Calu3 (cell line): ENCODE results near the gene BRICD5. TPM values are rescaled to one million over a fixed set of nuclear protein-coding genes. Genes with fewer than 3 reads are reported as not detected.

Experiments used
- BruUV-seq: library from RNA; stranded (reverse); fragments of 400-500 nt; replicated peaks from 2 replicates; lab custom pipeline; 2021; lab: Mats Ljungman, UMichigan
- CTCF ChIA-PET: fragments of 300-600 bp; sonication (Branson Sonifier 250); formaldehyde crosslinking; loops from one replicate; lab custom pipeline; 2022; ENCODE audit warnings: antibody characterized with exemption; lab: Charles Lee
- DNase-seq: peaks from one replicate; pipeline ENCODE4 v3.0.0; 2022
- H3K27ac Mint-ChIP-seq: one replicate; pipeline ENCODE4 v1.8.0; 2022; ENCODE audit warnings: mixed read lengths; ENCODE audit not compliant: unreplicated experiment
- H3K27me3 Mint-ChIP-seq: one replicate; pipeline ENCODE4 v1.8.0; 2022; ENCODE audit warnings: mixed read lengths; ENCODE audit not compliant: unreplicated experiment
- H3K36me3 Mint-ChIP-seq: one replicate; pipeline ENCODE4 v1.8.0; 2022; ENCODE audit warnings: mild to moderate bottlenecking, moderate library complexity, mixed read lengths; ENCODE audit not compliant: insufficient read depth, unreplicated experiment
- H3K4me1 Mint-ChIP-seq: one replicate; pipeline ENCODE4 v1.8.0; 2022; ENCODE audit warnings: mild to moderate bottlenecking, low read depth, mixed read lengths; ENCODE audit not compliant: unreplicated experiment
- H3K4me3 Mint-ChIP-seq: one replicate; pipeline ENCODE4 v1.8.0; 2022; ENCODE audit warnings: mild to moderate bottlenecking, low read depth, moderate library complexity, mixed read lengths; ENCODE audit not compliant: unreplicated experiment
- H3K9me3 Mint-ChIP-seq: one replicate; pipeline ENCODE4 v1.8.0; 2022; ENCODE audit warnings: low read depth, mixed read lengths; ENCODE audit not compliant: unreplicated experiment
- CTCF ChIP-seq: fragments of 200-600 bp; IDR thresholded peaks from one replicate; pipeline ENCODE4 v1.8.0; 2022; ENCODE audit warnings: antibody characterized with exemption; ENCODE audit not compliant: unreplicated experiment
- intact Hi-C: fragments of 100-400 bp; cut with micrococcal nuclease; formaldehyde crosslinking; loops from one replicate; pipeline ENCODE4 v1.10.0; 2022; ENCODE audit not compliant: unreplicated experiment
- total RNA-seq: library from RNA; stranded (reverse); gene quantifications from 2 replicates; pipeline ENCODE4 v1.2.3, GENCODE V29; 2022

BRICD5 gene
- total RNA-seq, 1 experiment from 2014 or later, result 17.3 TPM

- Mint-ChIP-seq H3K4me3 (no peak overlapping the region), H3K36me3 (peaks cover 20% of the 10 kb centered on the region), H3K27me3 (peaks cover 78% of the 10 kb centered on the region), H3K27ac (no peak overlapping the region), H3K4me1 (peaks cover 16% of the 10 kb centered on the region), H3K9me3 (no peaks in the 10 kb centered on the region)
- CTCF ChIA-PET, result interaction anchor here (0.6 kb wide), 1 partner anchor 493 kb away, joined by 3 read pairs; no protein-coding TSS in a partner anchor
- TF ChIP-seq CTCF, result no peak
- no peak for DNase-seq
- intact Hi-C loops, result no loop called here
- BruUV-seq, result no TSS peak
Measured at GRCh38 chr16:2199621-2200139, 11.0 kb downstream of the BRICD5 start.

GRCh38 chr16:2199095-2199494, 11.6 kb downstream of the BRICD5 start:
- no peak for TF ChIP-seq CTCF
- CTCF ChIA-PET, result interaction anchor here (1.1 kb wide), 1 partner anchor 52 kb away, joined by 3 read pairs; the partner anchor contains the start of gene ECI1
- DNase-seq, result no peak
- H3K4me3 Mint-ChIP-seq, result no peak overlapping the region
- BruUV-seq, result no TSS peak
- no peaks in the 10 kb centered on the region for H3K9me3 Mint-ChIP-seq
- no peak overlapping the region for H3K27ac Mint-ChIP-seq
- H3K27me3 Mint-ChIP-seq, result peaks cover 84% of the 10 kb centered on the region
- intact Hi-C loops, result no loop called here
- peaks cover 10% of the 10 kb centered on the region for H3K4me1 Mint-ChIP-seq
- peaks cover 20% of the 10 kb centered on the region for H3K36me3 Mint-ChIP-seq

GRCh38 chr16:2198283-2198682, 12.4 kb downstream of the BRICD5 start:
- no peak overlapping the region for H3K4me3 Mint-ChIP-seq
- no peak for DNase-seq
- intact Hi-C loops, result no loop called here
- no peak for TF ChIP-seq CTCF
- H3K4me1 Mint-ChIP-seq, result peaks cover 10% of the 10 kb centered on the region
- H3K36me3 Mint-ChIP-seq, result peaks cover 20% of the 10 kb centered on the region
- no peak overlapping the region for H3K27ac Mint-ChIP-seq
- H3K9me3 Mint-ChIP-seq, result no peaks in the 10 kb centered on the region
- no TSS peak for BruUV-seq
- peaks cover 92% of the 10 kb centered on the region for H3K27me3 Mint-ChIP-seq
- CTCF ChIA-PET, result interaction anchor here (1.1 kb wide), 1 partner anchor 53 kb away, joined by 3 read pairs; the partner anchor contains the start of gene ECI1

GRCh38 chr16:2197765-2198164, 12.9 kb downstream of the BRICD5 start:
- DNase-seq, result no peak
- Mint-ChIP-seq H3K27me3 (peaks cover 97% of the 10 kb centered on the region), H3K27ac (no peak overlapping the region), H3K36me3 (peaks cover 20% of the 10 kb centered on the region), H3K4me1 (peaks cover 10% of the 10 kb centered on the region), H3K9me3 (no peaks in the 10 kb centered on the region), H3K4me3 (peak overlapping the region; percentile 62)
- no peak for TF ChIP-seq CTCF
- BruUV-seq, result no TSS peak
- CTCF ChIA-PET, result interaction anchor here (0.7 to 1.1 kb wide), 2 partner anchors 54 to 155 kb away, joined by 3 read pairs; partner anchors contain the start of gene ECI1
- intact Hi-C loops, result no loop called here
